HG03342 (cell line): ENCODE measurements around the gene CDKN1C.

Experiments used
- ATAC-seq: cut with Tn5 transposase; IDR thresholded peaks from one replicate; pipeline ENCODE4 v1.9.1; 2021; ENCODE audit warnings: mild to moderate bottlenecking, moderate library complexity; ENCODE audit not compliant: unreplicated experiment

CDKN1C gene

GRCh38 chr11:2870969-2871680 is 14.4 kb downstream of the CDKN1C start:
- no peak for ATAC-seq

- no peak for ATAC-seq
Observed at GRCh38 chr11:2870460-2870859, 15.1 kb downstream of the CDKN1C start.

DNA sequence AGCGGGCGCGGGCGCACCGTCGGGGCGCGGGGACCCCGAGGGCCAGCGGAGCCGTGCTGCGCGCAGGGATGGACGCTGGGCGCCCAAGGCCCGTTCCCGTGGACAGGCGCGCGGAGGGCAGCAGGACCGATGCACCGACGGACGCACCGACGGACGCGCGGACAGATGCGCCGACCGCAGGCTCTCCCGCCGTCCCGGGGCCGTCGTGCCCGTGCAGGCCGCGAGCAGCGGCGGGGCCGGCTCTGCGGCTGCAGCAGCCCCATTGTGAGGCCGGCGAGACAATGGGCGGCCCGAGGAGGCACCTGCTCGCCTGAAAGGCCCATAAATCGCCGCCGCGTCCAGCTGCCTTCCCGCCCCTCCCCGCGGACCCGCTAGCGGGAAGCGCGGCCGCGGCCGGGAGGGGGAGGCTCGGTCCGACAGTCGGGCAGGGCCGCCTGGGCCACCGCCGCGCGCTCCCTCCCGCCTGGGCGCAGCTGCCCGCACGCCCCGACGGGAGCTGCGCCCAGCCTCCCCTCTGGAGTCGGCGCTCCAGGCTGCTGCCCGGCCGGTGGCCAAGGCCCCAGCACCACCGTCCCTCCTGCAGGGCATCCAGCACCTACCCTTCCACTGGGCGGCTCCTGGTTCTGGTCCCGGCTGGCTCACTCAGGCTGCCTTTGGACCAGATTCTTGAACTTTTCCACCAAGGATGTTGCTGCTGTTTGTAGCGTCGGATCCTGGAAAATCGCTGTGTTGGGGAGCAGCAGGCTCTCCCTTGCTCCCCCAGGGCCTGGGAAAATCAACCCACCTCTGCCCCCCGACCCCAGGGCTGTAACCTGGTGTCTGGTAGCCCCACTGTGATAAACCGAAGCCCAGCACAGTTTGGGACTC is 15.8 kb downstream of the CDKN1C start:
- ATAC-seq = no peak

GRCh38 chr11:2869134-2869526 is 16.4 kb downstream of the CDKN1C start:
- no peak for ATAC-seq

DNA sequence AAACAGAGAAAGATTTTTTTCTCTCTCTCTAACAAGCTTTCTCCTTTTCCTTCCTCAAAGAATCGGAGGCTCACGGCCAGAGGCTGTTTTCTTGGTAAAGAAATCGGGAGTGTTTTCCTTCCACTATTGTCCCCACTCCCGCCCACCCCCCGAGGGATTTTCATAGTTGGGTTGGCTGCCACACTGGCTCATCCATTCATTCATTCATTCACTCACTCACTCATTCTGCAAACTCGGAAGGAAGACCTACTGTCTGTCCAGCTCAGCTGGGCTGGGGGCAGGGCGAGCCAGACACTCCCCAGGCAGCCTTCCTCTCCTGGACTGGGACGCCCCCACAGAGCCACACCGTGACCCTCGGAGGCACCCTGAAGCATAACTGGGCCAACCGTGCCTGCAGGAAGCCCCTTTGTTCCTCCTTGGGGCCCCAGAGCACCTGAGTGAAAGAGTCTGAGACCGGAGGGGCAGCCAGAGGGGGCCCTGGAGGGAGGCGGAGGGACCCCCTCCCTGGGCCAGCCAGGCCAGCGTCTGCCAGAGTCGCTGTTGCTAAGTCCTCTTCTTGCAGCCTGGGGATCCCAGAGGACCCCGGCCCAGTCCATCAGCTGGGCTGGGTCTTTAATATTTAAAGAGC is 17.0 kb downstream of the CDKN1C start:
- no peak for ATAC-seq

GRCh38 chr11:2867722-2868505 is 17.7 kb downstream of the CDKN1C start:
- no peak for ATAC-seq

- ATAC-seq = no peak
Observed at GRCh38 chr11:2867142-2867541, 18.4 kb downstream of the CDKN1C start.

DNA sequence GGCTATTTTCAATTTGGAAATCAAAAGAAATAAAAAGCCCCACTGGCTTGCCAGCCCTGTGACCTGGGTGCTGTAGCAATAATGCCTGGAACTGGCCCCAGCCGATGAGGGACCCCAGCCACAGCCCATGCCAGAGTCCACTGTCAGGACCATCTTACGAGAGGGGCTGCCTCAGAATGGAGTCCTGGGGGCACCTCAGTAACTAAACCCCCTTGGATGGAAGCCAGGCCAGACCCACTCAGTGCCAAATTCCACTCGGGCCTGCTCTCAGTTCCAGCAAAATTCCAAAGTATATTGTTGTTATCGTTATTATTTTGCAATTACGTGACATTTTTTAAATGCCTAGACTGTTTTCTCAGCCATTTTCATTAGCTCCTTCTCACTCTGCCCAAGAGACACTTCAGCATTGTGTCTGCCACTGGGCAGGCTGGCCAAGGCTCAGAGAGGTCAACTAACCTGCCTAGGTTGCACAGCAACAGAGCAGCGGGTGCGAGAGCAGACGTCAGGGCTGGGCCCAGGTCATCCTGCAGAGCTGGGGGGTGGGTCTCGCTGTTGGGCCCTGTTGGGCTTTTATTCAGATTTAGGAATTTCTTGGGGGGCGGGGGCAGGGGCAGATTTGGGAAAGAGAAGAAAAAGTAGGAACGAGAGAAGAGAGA is 19.5 kb downstream of the CDKN1C start:
- ATAC-seq = no peak

DNA sequence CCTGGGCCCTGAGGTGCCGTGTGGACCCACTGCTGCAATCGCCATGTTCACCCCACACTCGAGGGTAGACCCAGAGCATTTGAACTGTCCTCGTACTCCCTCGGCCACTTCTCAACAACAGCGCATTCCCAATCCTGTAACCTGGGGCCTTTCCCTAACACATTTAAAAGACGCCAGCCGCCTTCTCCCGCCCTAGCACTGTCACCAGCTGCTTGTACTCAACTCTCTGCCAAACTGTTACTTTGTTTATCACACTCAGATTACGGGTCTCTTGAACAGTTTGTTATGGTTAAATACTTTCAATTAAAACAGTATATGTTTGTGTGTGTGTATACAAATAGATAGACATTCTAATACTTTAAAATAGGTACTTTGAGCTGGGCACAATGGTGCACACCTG is 20.7 kb downstream of the CDKN1C start:
- ATAC-seq = no peak

GRCh38 chr11:2863276-2863618 is 22.3 kb downstream of the CDKN1C start:
- ATAC-seq = no peak

GRCh38 chr11:2862395-2863275 is 22.9 kb downstream of the CDKN1C start:
- no peak for ATAC-seq

DNA sequence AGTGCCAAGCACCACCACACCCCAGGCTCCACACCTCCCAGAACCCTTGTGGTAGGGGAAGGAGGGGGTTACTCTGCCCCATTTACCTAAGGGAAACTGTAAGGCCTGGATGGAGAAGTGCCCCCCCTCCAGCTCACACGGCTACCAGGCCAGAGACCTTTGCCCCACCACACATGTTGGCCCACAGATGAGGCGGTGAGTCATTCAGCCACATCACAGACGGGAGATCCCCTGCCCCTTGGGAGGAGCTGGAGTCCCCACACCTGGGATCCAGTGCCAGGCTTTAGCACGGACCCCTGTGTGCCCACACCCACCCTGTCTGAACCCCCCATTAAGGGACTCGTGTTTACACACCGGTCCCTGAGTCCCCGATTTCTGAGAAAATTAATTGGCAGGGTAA is 24.9 kb downstream of the CDKN1C start:
- ATAC-seq = no peak

DNA sequence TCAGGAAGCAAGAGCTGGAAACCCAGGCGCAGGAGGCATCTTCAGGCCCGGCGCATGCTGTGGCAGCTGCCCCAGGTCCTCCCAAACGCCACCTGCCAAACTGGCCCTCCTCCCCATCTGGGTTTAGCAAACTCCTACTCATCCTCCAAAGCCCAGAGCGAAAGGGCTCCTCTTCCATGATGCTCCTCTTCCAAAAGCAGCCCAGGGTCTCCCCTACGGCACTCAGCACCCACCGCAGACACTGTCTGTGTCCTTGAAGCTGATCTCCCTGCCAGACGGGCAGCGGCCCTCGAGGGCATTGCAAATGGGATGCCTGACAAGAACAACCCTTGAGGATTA is 25.9 kb downstream of the CDKN1C start:
- ATAC-seq = no peak

DNA sequence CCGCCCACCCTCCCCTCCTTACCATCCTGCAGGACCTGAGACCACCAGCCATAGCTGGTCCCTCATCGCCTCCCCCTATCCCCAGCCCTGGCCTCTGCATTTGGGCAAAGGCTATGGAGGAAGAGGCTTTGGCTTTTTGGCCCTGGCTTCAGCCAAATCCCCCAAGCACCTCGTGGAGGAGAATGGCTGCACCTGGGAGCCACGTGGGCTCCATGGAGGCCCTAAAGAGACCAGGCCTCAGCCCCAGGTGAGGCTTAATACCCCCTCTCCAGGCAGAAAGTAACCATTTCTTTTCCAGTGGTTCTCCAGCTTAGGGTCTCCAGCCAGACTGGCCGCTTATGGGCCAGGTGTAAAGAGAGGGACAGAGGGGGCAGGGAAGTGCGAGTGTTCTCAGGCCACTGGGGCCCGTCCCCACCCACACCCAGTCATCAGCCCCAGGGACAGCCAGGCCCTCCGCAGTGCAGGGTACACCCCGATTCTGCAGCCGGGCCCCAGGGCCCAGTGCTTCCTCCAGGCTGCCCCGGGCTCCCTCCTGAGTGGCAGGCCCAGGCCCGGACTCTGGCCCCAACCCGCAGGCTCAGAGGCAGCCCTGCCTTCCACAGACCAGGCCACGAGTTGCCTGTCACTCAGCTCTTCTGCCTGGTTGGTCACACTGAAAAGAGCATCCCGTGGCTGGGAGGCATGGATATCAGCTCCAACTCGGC is 26.4 kb downstream of the CDKN1C start:
- no peak for ATAC-seq

DNA sequence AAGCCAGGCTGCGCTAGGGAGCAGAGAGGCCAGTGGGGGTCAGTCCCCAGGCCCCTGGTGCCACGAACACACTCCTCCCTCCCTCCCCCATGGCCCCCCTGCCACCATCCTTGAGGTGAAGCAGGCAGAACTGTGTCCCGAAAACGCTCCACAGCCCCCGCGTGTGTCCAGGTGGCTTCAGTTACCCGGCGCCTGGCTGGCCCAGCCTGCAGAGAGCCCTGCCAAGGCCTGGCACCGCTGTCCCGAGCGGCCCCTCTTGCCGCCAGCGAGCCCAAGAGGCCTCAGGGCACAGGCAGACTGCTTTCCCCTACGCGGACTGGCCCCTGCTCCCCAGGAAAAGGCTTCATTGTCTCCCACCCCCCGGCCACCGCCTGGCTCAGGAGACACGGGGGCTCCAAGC is 27.7 kb downstream of the CDKN1C start:
- ATAC-seq = no peak

- ATAC-seq = no peak
Observed at GRCh38 chr11:2857276-2857675, 28.3 kb downstream of the CDKN1C start.

DNA sequence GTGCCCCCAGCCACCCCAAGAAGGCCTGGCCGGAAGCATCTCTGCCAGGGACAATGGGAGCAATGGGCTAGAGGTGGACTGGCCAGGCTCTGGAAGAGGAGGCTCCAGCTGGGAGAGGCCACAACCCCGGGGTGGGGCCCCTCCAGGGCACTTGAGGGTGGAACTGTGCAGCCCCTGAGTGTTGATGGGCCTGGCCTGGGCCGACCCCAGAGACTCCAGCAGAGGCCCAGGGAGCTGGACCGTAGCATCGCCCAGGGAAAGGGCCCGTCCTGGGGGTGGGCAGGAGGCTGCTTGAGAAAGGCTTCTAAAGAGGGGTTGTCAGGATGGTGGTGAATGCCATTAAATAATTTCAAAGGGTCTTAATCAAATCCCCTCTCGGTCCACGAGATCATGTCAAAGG is 30.4 kb downstream of the CDKN1C start:
- no peak for ATAC-seq

GRCh38 chr11:2853997-2854560 is 31.5 kb downstream of the CDKN1C start:
- no peak for ATAC-seq

GRCh38 chr11:2853401-2853800 is 32.2 kb downstream of the CDKN1C start:
- no peak for ATAC-seq
